Activated CD4-positive, CD25-positive, alpha-beta regulatory T cell (primary cell): ENCODE measurements around the gene CCDC102B.

Experiments used
- DNase-seq, 4 experiments: peaks; one replicate each; lab custom pipeline; 2025; lab: John Stamatoyannopoulos, UW

The CCDC102B gene

GRCh38 chr18:69085951-69086350 lies 288.1 kb downstream of the CCDC102B start:
- DNase-seq = no peak

- no peak for DNase-seq
These were observed 291.1 kb downstream of the CCDC102B start for GRCh38 chr18:69088973-69089372.

DNA sequence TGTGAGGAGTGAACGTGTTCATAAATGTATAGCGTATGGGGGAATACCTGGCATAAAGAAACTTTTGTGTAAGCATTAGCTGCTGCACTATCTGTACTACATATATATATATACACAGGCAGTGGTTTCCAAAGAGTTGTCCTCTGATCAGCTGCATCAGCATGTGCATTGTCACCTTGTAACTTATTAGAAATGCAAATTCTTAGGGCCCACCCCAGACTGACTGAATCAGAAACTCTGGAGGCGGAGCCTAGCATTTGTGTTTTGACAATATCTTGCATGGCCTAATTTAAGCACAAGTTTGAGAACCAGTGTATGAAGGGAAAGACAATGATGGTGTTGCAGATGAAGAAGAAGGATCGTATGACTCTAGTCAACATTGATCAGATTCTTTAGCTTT lies 299.5 kb downstream of the CCDC102B start:
- DNase-seq = no peak

DNA sequence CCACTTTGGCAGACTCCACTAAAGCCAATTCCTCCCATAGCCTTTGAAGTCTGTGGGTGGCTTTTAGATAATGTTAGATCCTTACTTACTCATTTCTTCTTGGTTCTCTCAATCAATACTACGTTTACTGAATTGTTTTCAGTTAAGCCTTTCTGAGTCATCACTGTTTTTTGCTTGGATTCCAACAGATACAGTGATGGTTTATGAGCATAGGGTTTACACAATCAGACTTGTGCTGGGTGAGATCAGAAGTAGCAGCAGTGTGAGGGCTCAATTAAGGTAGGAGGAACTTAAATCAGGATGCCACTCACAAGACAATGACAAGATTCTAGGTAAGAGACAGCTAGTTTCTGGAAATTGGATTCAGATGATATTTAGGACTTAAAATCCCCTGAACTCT lies 305.1 kb downstream of the CCDC102B start:
- DNase-seq = no peak
